HEK293 (cell line): ENCODE results near the gene FAAP100.

Source experiments
- AEBP2 ChIP-seq: fragments of 450-650 bp; formaldehyde crosslinking; IDR thresholded peaks from 2 replicates; pipeline ENCODE4 v1.5.1; 2016; ENCODE audit warnings: missing biosample characterization, missing genetic modification characterization, borderline replicate concordance
- GFI1B ChIP-seq: fragments of 450-650 bp; formaldehyde crosslinking; IDR thresholded peaks from 2 replicates; pipeline ENCODE4 v1.5.1; 2016; ENCODE audit warnings: missing biosample characterization, missing genetic modification characterization
- GLI4 ChIP-seq: fragments of 450-650 bp; formaldehyde crosslinking; IDR thresholded peaks from 2 replicates; pipeline ENCODE4 v1.5.1; 2016; ENCODE audit warnings: missing biosample characterization, missing genetic modification characterization
- GLIS1 ChIP-seq: fragments of 450-650 bp; formaldehyde crosslinking; IDR thresholded peaks from 2 replicates; pipeline ENCODE4 v1.5.1; 2016; ENCODE audit warnings: missing biosample characterization, missing genetic modification characterization
- HOXA7 ChIP-seq: sonication (generic); formaldehyde crosslinking; IDR thresholded peaks from 2 replicates; pipeline ENCODE4 v1.8.1; 2022; ENCODE audit warnings: missing genetic modification reagents, borderline replicate concordance
- HOXD13 ChIP-seq: sonication (generic); formaldehyde crosslinking; IDR thresholded peaks from 2 replicates; pipeline ENCODE4 v1.8.0; 2022; ENCODE audit warnings: missing genetic modification reagents, borderline replicate concordance
- KLF1 ChIP-seq: fragments of 450-650 bp; formaldehyde crosslinking; IDR thresholded peaks from 2 replicates; pipeline ENCODE4 v1.5.1; 2016; ENCODE audit warnings: missing biosample characterization, missing genetic modification characterization
- MYNN ChIP-seq: fragments of 450-650 bp; formaldehyde crosslinking; IDR thresholded peaks from 2 replicates; pipeline ENCODE4 v1.5.1; 2016; ENCODE audit warnings: missing biosample characterization, missing genetic modification characterization, borderline replicate concordance
- OVOL3 ChIP-seq: fragments of 450-650 bp; formaldehyde crosslinking; IDR thresholded peaks from 2 replicates; pipeline ENCODE4 v1.5.1; 2016; ENCODE audit warnings: missing biosample characterization, missing genetic modification characterization
- SALL2 ChIP-seq: fragments of 450-650 bp; formaldehyde crosslinking; IDR thresholded peaks from 2 replicates; pipeline ENCODE4 v1.5.0; 2017; ENCODE audit warnings: missing biosample characterization, mild to moderate bottlenecking, missing genetic modification characterization, borderline replicate concordance
- SP2 ChIP-seq: fragments of 450-650 bp; formaldehyde crosslinking; IDR thresholded peaks from 2 replicates; pipeline ENCODE4 v1.5.1; 2016; ENCODE audit warnings: missing biosample characterization, missing genetic modification characterization
- WT1 ChIP-seq: fragments of 450-650 bp; formaldehyde crosslinking; IDR thresholded peaks from 2 replicates; pipeline ENCODE4 v1.5.1; 2016; ENCODE audit warnings: missing biosample characterization, missing genetic modification characterization
- ZBTB44 ChIP-seq: fragments of 450-650 bp; IDR thresholded peaks from 2 replicates; pipeline ENCODE4 v1.5.1; 2018; ENCODE audit warnings: missing biosample characterization, mild to moderate bottlenecking, missing genetic modification characterization
- ZFP37 ChIP-seq: fragments of 450-650 bp; formaldehyde crosslinking; IDR thresholded peaks from 2 replicates; pipeline ENCODE4 v1.5.1; 2016; ENCODE audit warnings: missing biosample characterization, missing genetic modification characterization
- ZFP41 ChIP-seq: fragments of 450-650 bp; formaldehyde crosslinking; IDR thresholded peaks from 2 replicates; pipeline ENCODE4 v1.5.1; 2016; ENCODE audit warnings: missing biosample characterization, missing genetic modification characterization, borderline replicate concordance
- ZNF112 ChIP-seq: fragments of 450-650 bp; formaldehyde crosslinking; IDR thresholded peaks from 2 replicates; pipeline ENCODE4 v1.5.0; 2017; ENCODE audit warnings: missing biosample characterization, missing genetic modification characterization
- ZNF16 ChIP-seq: fragments of 450-650 bp; formaldehyde crosslinking; IDR thresholded peaks from 2 replicates; pipeline ENCODE4 v1.5.1; 2016; ENCODE audit warnings: low read depth, missing biosample characterization, missing genetic modification characterization
- ZNF214 ChIP-seq: fragments of 450-650 bp; formaldehyde crosslinking; IDR thresholded peaks from 2 replicates; pipeline ENCODE4 v1.5.1; 2017; ENCODE audit warnings: missing biosample characterization, mild to moderate bottlenecking, missing genetic modification characterization, borderline replicate concordance
- ZNF223 ChIP-seq: fragments of 450-650 bp; formaldehyde crosslinking; IDR thresholded peaks from 2 replicates; pipeline ENCODE4 v1.5.1; 2016; ENCODE audit warnings: missing biosample characterization, missing genetic modification characterization
- ZNF248 ChIP-seq: fragments of 450-650 bp; formaldehyde crosslinking; IDR thresholded peaks from 2 replicates; pipeline ENCODE4 v1.5.1; 2017; ENCODE audit warnings: missing biosample characterization, missing genetic modification characterization
- ZNF274 ChIP-seq, 2 experiments: fragments of 200-500 bp in 1 of 2; fragments of 450-650 bp in 1 of 2; sonication (Bioruptor generic) in 1 of 2; formaldehyde crosslinking in 1 of 2; IDR thresholded peaks; 2 replicates each; pipeline versions ENCODE4 v1.5.1 to v1.6.1; 2014 to 2016; ENCODE audit warnings: borderline replicate concordance in 1 of 2, inconsistent platforms in 1 of 2, low read length in 1 of 2, missing biosample characterization in 1 of 2, missing genetic modification characterization in 1 of 2
- ZNF341 ChIP-seq: fragments of 450-650 bp; formaldehyde crosslinking; IDR thresholded peaks from 2 replicates; pipeline ENCODE4; 2016; ENCODE audit warnings: low read depth, missing biosample characterization, missing genetic modification characterization
- ZNF513 ChIP-seq: fragments of 450-650 bp; IDR thresholded peaks from 2 replicates; pipeline ENCODE4 v1.5.1; 2018; ENCODE audit warnings: missing biosample characterization, missing genetic modification characterization
- ZNF521 ChIP-seq: fragments of 450-650 bp; formaldehyde crosslinking; IDR thresholded peaks from 2 replicates; pipeline ENCODE4 v1.5.1; 2017; ENCODE audit warnings: missing biosample characterization, mild to moderate bottlenecking, missing genetic modification characterization
- ZNF548 ChIP-seq: fragments of 450-650 bp; formaldehyde crosslinking; IDR thresholded peaks from 2 replicates; pipeline ENCODE4 v1.5.1; 2016; ENCODE audit warnings: missing biosample characterization, missing genetic modification characterization
- ZNF549 ChIP-seq: fragments of 450-650 bp; IDR thresholded peaks from 2 replicates; pipeline ENCODE4 v1.5.1; 2018; ENCODE audit warnings: missing biosample characterization, missing genetic modification characterization, mild to moderate bottlenecking, inconsistent platforms, moderate library complexity
- ZNF600 ChIP-seq: fragments of 450-650 bp; formaldehyde crosslinking; IDR thresholded peaks from 2 replicates; pipeline ENCODE4 v1.5.1; 2016; ENCODE audit warnings: missing biosample characterization, missing genetic modification characterization
- ZNF626 ChIP-seq: fragments of 450-650 bp; sonication (Bioruptor Pico); formaldehyde crosslinking; IDR thresholded peaks from 2 replicates; pipeline ENCODE4 v1.5.1; 2018; ENCODE audit warnings: missing biosample characterization, missing genetic modification characterization, inconsistent platforms
- ZNF654 ChIP-seq: fragments of 450-650 bp; formaldehyde crosslinking; IDR thresholded peaks from 2 replicates; pipeline ENCODE4 v1.5.1; 2016; ENCODE audit warnings: low read depth, missing biosample characterization, missing genetic modification characterization
- ZNF670 ChIP-seq: fragments of 450-650 bp; formaldehyde crosslinking; IDR thresholded peaks from 2 replicates; pipeline ENCODE4 v1.5.1; 2016; ENCODE audit warnings: missing biosample characterization, missing genetic modification characterization, low read depth
- ZNF76 ChIP-seq: fragments of 450-650 bp; formaldehyde crosslinking; IDR thresholded peaks from 2 replicates; pipeline ENCODE4; 2016; ENCODE audit warnings: low read depth, missing biosample characterization, missing genetic modification characterization, borderline replicate concordance
- ZNF843 ChIP-seq: fragments of 450-650 bp; formaldehyde crosslinking; IDR thresholded peaks from 2 replicates; pipeline ENCODE4 v1.5.1; 2016; ENCODE audit warnings: missing biosample characterization, missing genetic modification characterization
- TF ChIP-seq, protein P1 (sequence below): fragments of 450-650 bp; formaldehyde crosslinking; IDR thresholded peaks from 2 replicates; pipeline ENCODE4 v1.5.1; 2017; ENCODE audit warnings: missing biosample characterization, missing genetic modification characterization
- TF ChIP-seq, protein P2 (sequence below): fragments of 450-650 bp; formaldehyde crosslinking; IDR thresholded peaks from 2 replicates; pipeline ENCODE4 v1.5.0; 2017; ENCODE audit warnings: missing biosample characterization, missing genetic modification characterization, borderline replicate concordance

Gene FAAP100

DNA sequence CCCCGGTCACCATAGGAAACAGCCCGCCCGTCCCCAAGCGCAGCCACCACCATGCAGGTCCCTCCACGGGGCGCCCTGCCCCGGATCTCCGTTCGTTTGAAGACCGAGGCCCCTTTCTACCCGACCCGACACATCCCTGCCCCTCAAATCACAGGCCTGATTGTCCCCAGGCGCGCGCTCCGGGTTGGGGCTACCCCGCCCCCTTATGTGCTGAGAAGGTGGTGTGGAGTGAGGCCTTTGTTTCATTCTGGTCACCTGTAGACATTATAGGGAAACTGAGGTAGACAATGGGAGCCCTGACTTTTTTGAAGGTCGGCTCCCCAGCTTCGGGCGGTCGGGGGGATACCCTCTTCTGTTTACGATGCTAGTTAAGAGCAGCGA is 38.8 kb downstream of the FAAP100 start (continued):
- TF ChIP-seq, protein P1, sequence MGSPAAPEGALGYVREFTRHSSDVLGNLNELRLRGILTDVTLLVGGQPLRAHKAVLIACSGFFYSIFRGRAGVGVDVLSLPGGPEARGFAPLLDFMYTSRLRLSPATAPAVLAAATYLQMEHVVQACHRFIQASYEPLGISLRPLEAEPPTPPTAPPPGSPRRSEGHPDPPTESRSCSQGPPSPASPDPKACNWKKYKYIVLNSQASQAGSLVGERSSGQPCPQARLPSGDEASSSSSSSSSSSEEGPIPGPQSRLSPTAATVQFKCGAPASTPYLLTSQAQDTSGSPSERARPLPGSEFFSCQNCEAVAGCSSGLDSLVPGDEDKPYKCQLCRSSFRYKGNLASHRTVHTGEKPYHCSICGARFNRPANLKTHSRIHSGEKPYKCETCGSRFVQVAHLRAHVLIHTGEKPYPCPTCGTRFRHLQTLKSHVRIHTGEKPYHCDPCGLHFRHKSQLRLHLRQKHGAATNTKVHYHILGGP (tag by site-specific recombination): no peak
- no peak; the same call in 1 of the 2 replicates for TF ChIP-seq GFI1B (tag by site-specific recombination)
- no peak for TF ChIP-seq OVOL3 (tag by site-specific recombination)
- TF ChIP-seq ZBTB44 (tag by site-specific recombination): no peak
- TF ChIP-seq ZNF112: no peak
- TF ChIP-seq ZNF513: no peak
- TF ChIP-seq SALL2 (tag by site-specific recombination): no peak
- TF ChIP-seq ZNF549: no peak
- TF ChIP-seq ZNF548 (tag by site-specific recombination): no peak
- no peak for TF ChIP-seq ZNF248 (tag by site-specific recombination)
- no peak for TF ChIP-seq ZNF76 (tag by site-specific recombination)
- no peak for TF ChIP-seq MYNN
- TF ChIP-seq ZNF214 (tag by site-specific recombination): no peak
- no peak for TF ChIP-seq KLF1 (tag by site-specific recombination)
- TF ChIP-seq ZNF843 (tag by site-specific recombination): 0 out of 2 replicates have a peak, but pooled peaks have one; percentile 26
- no peak for TF ChIP-seq GLI4 (tag by site-specific recombination)
- no peak for TF ChIP-seq ZNF626
- TF ChIP-seq HOXA7: no peak
- no peak for TF ChIP-seq AEBP2 (tag by site-specific recombination)
- no peak for TF ChIP-seq ZNF670 (tag by site-specific recombination)
- TF ChIP-seq ZNF600 (tag by site-specific recombination): no peak
- no peak for TF ChIP-seq ZNF16 (tag by site-specific recombination)
- no peak for TF ChIP-seq HOXD13 (CRISPR knock-in tag)
- TF ChIP-seq, protein P2, sequence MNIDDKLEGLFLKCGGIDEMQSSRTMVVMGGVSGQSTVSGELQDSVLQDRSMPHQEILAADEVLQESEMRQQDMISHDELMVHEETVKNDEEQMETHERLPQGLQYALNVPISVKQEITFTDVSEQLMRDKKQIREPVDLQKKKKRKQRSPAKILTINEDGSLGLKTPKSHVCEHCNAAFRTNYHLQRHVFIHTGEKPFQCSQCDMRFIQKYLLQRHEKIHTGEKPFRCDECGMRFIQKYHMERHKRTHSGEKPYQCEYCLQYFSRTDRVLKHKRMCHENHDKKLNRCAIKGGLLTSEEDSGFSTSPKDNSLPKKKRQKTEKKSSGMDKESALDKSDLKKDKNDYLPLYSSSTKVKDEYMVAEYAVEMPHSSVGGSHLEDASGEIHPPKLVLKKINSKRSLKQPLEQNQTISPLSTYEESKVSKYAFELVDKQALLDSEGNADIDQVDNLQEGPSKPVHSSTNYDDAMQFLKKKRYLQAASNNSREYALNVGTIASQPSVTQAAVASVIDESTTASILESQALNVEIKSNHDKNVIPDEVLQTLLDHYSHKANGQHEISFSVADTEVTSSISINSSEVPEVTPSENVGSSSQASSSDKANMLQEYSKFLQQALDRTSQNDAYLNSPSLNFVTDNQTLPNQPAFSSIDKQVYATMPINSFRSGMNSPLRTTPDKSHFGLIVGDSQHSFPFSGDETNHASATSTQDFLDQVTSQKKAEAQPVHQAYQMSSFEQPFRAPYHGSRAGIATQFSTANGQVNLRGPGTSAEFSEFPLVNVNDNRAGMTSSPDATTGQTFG: no peak
- TF ChIP-seq SP2: peak; percentile 30
- no peak for TF ChIP-seq ZNF341
- TF ChIP-seq ZNF223: no peak
- no peak; the same call in 1 of the 2 replicates for TF ChIP-seq ZFP37 (tag by site-specific recombination)
- no peak for TF ChIP-seq ZNF274 (IDR thresholded peaks at IDR 0.05; ENCODE audit: low read length)
- TF ChIP-seq ZNF274 (tag by site-specific recombination; IDR thresholded peaks at IDR 0.05; ENCODE audit: borderline replicate concordance): no peak
- no peak for TF ChIP-seq ZFP41 (tag by site-specific recombination)
- no peak for TF ChIP-seq WT1 (tag by site-specific recombination)
- TF ChIP-seq ZNF654 (tag by site-specific recombination): no peak
- no peak for TF ChIP-seq ZNF521 (tag by site-specific recombination)
- no peak for TF ChIP-seq GLIS1
